Stimulated activated naive CD8-positive, alpha-beta T cell treated with anti-CD3 and anti-CD28 coated beads, Interleukin-15, amount 100 ng/mL, for 72 hours (primary cell): Measurements from ENCODE around the gene PHACTR3.

Experiments used
- ATAC-seq: fragments of 150-1000 bp; cut with Tn5 transposase; 2 replicates; pipeline ENCODE4 v1.10.0; 2021; ENCODE audit warnings: mild to moderate bottlenecking, moderate library complexity
- DNase-seq, 2 donors: peaks; one replicate each; pipeline ENCODE4 v3.0.0; 2021 to 2022
- H3K27ac Mint-ChIP-seq, 2 donors: one replicate each; pipeline ENCODE4 v1.8.0; 2022; ENCODE audit warnings: mild to moderate bottlenecking in 2 of 2, mixed read lengths in 2 of 2, moderate library complexity in 2 of 2
- H3K27me3 Mint-ChIP-seq: one replicate; pipeline ENCODE4 v1.8.0; 2022; ENCODE audit warnings: mixed read lengths
- H3K4me1 Mint-ChIP-seq: one replicate; pipeline ENCODE4 v1.8.0; 2022; ENCODE audit warnings: mild to moderate bottlenecking, mixed read lengths
- H3K4me3 Mint-ChIP-seq, 2 donors: one replicate each; pipeline ENCODE4 v1.8.0; 2022; ENCODE audit warnings: mild to moderate bottlenecking in 2 of 2, mixed read lengths in 2 of 2, moderate library complexity in 1 of 2
- H3K9me3 Mint-ChIP-seq, 2 donors: one replicate each; pipeline ENCODE4 v1.8.0; 2022; ENCODE audit warnings: mixed read lengths in 2 of 2

Gene PHACTR3

DNA sequence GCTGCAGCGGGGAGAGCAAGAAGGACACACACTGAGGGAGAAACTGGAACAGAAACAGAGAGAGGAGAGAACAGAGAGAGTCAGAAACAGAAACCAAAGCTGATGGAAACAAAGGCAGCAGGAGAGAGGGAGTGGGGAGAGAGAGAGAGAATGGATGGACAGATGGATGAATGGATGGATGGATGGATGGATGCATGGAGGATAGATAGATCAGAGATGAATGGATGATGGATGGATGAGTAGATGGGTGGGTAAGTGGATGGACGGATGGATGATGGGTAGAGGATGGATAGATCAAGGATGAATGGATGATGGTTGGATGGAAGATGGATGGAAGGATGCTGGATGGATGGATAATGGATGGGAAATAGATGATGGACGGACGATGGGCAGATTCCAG lies 35.0 kb upstream of the PHACTR3 start:
- H3K4me1 Mint-ChIP-seq: peaks cover 13% of the 10 kb centered on the region
- no peaks in the 10 kb centered on the region for H3K9me3 Mint-ChIP-seq
- no peak for DNase-seq
- no peak overlapping the region for H3K4me3 Mint-ChIP-seq
- H3K27me3 Mint-ChIP-seq: peaks cover 8% of the 10 kb centered on the region
- H3K27ac Mint-ChIP-seq: no peak overlapping the region
- no peak for ATAC-seq

DNA sequence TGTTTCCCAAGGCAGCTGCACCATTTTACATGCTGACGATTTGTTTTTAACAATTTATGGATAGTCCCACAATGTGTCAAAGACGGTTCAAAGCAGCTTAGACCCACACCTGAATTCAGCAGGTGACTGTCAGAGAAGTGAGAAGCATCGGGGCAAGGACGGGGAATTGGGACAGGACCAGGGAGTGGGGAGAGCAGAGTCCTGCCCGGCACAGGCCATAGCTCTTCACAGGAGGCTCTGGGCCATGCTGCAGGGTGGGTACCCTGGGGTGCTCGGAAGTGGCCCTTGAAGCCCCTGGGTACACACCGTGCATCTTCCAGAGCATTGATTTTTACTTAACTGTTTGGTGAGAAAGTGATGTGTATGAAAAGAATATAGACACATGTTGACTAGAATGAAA lies 33.2 kb upstream of the PHACTR3 start:
- DNase-seq (no peak), ATAC-seq (no peak)
- Mint-ChIP-seq H3K4me1 (peaks cover 13% of the 10 kb centered on the region), H3K27me3 (peaks cover 25% of the 10 kb centered on the region), H3K27ac (no peak overlapping the region), H3K9me3 (no peaks in the 10 kb centered on the region), H3K4me3 (peak overlapping the region in 1 of 2 donors; percentile 52)

DNA sequence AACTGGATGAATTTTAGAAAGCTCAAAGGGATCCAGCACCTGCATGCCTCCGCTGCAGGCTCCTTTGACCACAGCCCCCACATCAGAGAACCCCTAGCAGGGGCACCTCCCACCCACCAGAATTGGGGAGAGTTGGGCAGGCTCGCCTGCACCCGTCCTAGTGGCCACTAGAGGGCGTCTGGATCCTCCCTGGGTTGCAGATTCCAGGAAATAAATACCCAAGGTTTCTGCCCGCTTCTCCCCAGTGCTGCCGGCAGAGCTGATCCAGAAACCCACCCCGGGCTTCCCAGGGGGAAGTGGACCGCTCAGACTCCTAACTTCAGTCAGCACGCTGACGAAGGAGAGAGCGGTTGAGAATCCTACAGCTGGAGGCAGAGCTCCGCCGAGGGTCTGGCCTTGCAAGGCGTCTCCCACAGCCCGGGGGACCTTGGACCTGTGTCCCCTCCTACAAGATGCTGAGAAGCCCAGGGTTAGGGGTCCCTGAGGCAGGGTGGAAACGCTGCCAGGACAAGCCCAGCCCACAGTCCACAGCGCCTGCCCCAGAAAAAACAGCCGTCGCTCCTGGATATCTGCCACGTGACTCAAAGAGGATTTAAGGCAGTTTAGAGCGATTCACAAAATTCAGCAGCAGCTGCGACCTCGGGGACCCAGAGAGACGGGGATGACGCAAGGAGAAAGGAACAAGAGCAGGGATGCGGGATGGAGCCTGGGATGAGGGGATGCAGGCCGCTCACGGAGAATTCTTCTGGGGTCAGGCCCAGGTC lies 32.6 kb upstream of the PHACTR3 start:
- Mint-ChIP-seq H3K9me3 (no peaks in the 10 kb centered on the region), H3K27me3 (peaks cover 31% of the 10 kb centered on the region), H3K27ac (no peak overlapping the region), H3K4me1 (peaks cover 13% of the 10 kb centered on the region), H3K4me3 (peak overlapping the region; percentile 52 to 57)
- DNase-seq (peak; percentile 57 to 58), ATAC-seq (peak; percentile 62)

DNA sequence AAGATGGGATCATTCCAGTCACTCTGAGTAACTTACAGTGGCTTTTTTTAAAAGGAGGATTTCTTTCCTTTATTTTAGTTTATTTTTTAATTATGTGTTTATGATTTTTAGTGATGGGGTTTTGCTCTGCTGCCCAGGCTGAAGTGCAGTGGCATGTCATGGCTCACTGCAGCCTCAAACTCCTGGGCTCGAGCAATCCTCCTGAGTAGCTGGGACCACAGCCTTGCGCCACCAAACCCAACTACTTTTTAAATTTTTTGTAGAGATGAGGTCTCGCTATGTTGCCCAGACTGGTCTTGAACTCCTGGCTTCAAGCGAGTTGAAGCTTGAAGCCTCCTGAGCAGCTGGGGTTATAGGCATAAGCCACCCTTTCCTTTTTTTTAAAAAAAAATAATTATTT lies 31.8 kb upstream of the PHACTR3 start:
- Mint-ChIP-seq H3K27me3 (peaks cover 34% of the 10 kb centered on the region), H3K4me1 (peaks cover 13% of the 10 kb centered on the region), H3K27ac (no peak overlapping the region), H3K4me3 (no peak overlapping the region), H3K9me3 (no peaks in the 10 kb centered on the region)
- DNase-seq (no peak), ATAC-seq (no peak)

DNA sequence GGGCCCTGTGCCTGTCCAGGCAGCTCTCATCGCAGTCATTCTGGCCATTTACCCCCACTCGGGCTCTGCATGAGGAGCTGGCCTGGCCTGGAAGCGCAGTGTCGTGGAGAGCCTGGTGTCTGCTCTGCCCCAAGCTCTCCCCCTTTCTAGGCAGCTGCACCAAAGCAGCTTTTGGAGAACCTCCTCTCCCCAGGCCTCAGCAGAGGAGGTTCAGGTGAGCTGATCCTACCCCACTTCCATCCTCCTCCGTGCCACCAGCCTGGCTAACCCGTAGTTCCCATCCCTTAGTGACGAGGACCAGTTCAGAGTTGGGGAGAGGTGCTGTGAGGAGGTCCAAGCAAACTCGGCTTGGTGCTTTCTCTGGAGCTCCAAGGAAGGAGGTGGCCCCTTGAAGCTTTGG lies 30.5 kb upstream of the PHACTR3 start:
- ATAC-seq (no peak), DNase-seq (no peak)
- H3K4me1 Mint-ChIP-seq: peaks cover 13% of the 10 kb centered on the region
- no peaks in the 10 kb centered on the region for H3K9me3 Mint-ChIP-seq
- no peak overlapping the region for H3K4me3 Mint-ChIP-seq
- no peak overlapping the region for H3K27ac Mint-ChIP-seq
- H3K27me3 Mint-ChIP-seq: peaks cover 47% of the 10 kb centered on the region

DNA sequence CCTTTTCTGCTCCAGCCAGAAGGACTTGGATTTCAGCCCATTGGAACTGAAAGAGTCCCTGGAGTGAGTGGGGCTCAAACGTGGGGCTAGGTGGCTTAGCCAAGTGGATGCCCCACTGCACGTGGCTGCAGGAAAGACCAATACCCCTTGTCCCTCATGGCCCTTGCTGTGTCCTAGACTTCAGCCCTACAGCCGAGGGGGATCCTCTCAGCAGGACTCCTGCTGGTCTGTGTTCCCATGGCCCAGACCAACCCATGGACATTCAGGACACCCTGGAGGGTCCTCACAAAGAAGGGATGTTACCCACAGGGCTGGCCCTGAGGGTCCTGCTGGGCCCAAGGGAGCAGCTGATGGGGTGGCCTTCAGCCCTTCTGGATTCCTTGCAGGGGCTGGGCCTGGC lies 30.0 kb upstream of the PHACTR3 start:
- peaks cover 52% of the 10 kb centered on the region for H3K27me3 Mint-ChIP-seq
- DNase-seq (no peak), ATAC-seq (no peak)
- no peak overlapping the region for H3K27ac Mint-ChIP-seq
- H3K9me3 Mint-ChIP-seq: no peaks in the 10 kb centered on the region
- no peak overlapping the region for H3K4me3 Mint-ChIP-seq
- H3K4me1 Mint-ChIP-seq: peaks cover 13% of the 10 kb centered on the region

DNA sequence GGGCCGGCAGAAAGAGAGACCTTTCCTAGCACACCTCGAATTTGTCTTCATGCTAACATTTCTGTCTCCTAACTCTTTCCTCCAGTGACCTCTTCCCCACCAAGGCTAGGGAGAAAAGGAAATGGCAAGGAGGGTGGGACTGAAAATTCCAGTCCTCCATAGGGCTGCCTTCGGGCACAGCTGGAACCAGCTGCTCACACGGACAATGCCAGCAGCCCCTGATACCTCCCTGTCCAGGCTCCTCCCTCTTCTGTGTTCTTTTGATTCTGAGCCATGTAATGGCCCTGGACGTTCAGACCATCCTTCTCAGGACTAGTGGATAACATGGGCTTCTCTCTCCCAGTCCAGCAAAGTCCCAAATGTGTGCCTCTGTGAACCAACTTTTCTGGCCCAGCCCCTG lies 29.1 kb upstream of the PHACTR3 start:
- Mint-ChIP-seq H3K9me3 (no peaks in the 10 kb centered on the region), H3K27me3 (peaks cover 60% of the 10 kb centered on the region), H3K4me1 (peaks cover 13% of the 10 kb centered on the region), H3K4me3 (no peak overlapping the region), H3K27ac (no peak overlapping the region)
- ATAC-seq (no peak), DNase-seq (no peak)

DNA sequence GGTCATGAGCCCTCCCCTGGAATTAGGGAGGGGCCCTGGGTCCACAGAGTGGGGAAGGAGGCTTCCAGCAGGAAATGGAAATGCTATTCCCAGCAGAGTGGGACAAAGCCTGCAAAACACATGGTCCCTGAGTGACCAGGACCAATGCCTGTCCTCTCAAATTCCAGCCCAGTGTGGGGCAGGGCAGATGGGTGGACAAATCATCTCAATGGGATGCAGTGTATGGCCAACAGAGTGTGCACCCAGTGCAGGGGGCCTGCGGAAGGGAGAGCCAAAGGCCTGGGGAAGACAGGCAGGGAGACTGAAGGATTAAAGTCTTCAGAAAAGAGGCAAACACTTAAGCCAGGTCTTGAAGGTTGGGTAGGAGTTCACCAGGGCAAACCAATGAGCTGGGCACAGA lies 28.7 kb upstream of the PHACTR3 start:
- no peak overlapping the region for H3K27ac Mint-ChIP-seq
- DNase-seq (no peak), ATAC-seq (no peak)
- H3K4me1 Mint-ChIP-seq: peaks cover 13% of the 10 kb centered on the region
- H3K9me3 Mint-ChIP-seq: no peaks in the 10 kb centered on the region
- peaks cover 60% of the 10 kb centered on the region for H3K27me3 Mint-ChIP-seq
- no peak overlapping the region for H3K4me3 Mint-ChIP-seq

DNA sequence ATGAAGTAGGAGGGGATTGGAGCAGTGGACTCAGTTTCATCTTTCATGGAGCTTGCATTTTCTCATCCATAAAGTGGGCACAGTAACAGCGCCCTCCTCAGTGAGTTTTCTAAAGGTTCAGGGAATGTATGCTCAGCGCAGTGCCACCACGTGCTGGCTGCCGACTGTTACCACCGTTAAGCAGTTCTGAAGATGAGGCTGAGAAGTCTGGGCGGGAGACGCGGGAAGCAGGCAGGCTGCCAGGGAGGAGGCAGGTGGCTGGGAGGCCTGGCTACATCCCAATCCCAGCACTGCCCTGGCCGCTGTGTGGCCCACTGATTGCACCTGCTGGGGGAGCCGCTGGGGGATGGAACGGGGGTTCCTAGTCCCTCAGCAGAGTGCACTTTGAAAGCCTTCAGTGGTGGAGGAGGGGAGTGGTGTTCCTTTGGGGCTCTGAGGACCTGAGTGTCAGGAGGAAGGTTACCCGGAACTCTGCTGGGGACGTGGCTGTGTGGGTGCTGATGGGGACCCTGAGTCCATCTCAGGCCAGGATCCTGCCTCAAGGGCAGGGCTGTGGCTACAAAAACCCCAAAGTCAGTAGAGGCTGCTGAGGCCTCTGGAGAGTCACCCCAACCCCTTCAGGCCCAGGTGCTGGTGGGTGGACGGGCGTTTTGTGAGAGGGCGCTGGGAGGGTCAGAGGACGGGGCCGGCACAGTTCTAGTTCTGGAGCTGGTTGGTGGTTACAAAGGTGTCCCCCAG lies 28.0 kb upstream of the PHACTR3 start:
- H3K27ac Mint-ChIP-seq: no peak overlapping the region
- H3K4me1 Mint-ChIP-seq: peaks cover 8% of the 10 kb centered on the region
- no peak for ATAC-seq
- no peaks in the 10 kb centered on the region for H3K9me3 Mint-ChIP-seq
- H3K4me3 Mint-ChIP-seq: no peak overlapping the region
- no peak for DNase-seq
- peaks cover 60% of the 10 kb centered on the region for H3K27me3 Mint-ChIP-seq

DNA sequence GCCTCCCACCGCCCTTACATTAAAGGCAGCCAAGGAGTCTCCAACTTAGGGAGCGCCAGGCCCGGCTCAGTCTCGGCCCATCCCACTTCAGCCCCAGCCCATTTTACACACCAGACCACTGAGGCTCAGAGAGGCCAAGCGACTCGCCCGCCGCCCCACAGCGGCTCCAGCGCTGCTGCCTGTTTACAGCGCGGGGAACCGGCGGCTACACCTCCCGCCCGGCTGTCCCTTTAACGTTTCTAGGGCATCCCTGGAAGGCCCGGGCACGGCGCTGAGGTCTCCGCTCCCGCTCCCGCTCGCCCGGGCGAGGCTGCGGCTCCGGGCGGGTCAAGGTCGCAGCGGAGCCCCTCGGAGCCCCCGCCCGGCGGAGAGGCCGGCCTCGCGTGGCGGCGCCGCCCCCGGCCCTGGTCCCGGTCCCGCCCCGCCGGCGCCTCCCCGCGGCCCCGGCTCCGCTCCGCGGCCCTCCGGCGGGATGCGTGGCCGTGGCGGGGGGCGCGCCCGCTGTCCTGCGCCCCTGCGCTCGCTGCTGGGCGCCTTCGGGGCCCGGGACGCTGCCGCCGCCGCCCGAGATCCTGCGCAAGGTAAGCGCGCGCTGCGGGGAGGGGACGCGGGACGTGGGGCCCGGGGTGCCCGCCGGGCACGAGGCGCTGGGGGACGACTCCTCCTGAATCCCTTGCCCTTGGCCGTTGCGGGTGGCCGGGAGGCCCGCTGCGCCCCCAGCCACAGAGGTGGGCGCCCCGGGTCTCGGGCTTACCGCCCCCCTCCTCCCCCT lies 27.1 kb upstream of the PHACTR3 start:
- Mint-ChIP-seq H3K27me3 (peaks cover 54% of the 10 kb centered on the region), H3K27ac (no peak overlapping the region), H3K9me3 (no peaks in the 10 kb centered on the region), H3K4me3 (no peak overlapping the region), H3K4me1 (peaks cover under 1% of the 10 kb centered on the region)
- ATAC-seq (no peak), DNase-seq (no peak)

DNA sequence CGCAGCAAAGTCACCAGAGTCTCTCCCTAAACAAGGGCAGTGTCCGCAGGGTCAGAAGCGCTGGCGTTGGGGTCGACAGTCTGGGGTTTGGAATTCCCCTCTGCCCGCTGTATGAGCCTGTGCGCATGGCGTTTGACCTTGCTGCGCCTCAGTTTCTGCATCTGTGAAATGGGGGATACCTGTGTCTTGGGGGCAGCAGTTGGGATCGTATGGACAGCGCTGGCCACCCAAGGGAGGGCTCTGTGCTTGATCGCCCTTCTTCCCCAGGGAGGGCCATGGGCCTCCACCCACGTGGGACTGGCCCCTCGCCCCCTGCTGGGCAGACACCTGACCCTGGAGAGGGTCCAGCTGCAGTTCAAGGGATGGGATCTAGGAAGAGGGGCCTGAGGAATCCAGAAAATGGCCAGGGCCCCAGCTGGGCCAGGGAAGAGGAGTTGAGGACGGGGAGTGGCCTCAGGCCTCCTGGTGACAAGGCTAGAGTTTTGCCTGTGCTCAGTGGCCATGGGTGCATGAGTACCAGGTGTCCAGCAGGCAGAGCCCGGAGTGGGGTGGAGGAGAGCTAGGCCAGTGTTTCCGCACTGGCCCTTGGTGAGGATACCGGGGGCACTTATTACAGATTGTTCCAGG lies 26.4 kb upstream of the PHACTR3 start:
- no peak for DNase-seq
- H3K4me1 Mint-ChIP-seq: no peaks in the 10 kb centered on the region
- no peak overlapping the region for H3K27ac Mint-ChIP-seq
- H3K9me3 Mint-ChIP-seq: no peaks in the 10 kb centered on the region
- peaks cover 52% of the 10 kb centered on the region for H3K27me3 Mint-ChIP-seq
- ATAC-seq: no peak
- no peak overlapping the region for H3K4me3 Mint-ChIP-seq

DNA sequence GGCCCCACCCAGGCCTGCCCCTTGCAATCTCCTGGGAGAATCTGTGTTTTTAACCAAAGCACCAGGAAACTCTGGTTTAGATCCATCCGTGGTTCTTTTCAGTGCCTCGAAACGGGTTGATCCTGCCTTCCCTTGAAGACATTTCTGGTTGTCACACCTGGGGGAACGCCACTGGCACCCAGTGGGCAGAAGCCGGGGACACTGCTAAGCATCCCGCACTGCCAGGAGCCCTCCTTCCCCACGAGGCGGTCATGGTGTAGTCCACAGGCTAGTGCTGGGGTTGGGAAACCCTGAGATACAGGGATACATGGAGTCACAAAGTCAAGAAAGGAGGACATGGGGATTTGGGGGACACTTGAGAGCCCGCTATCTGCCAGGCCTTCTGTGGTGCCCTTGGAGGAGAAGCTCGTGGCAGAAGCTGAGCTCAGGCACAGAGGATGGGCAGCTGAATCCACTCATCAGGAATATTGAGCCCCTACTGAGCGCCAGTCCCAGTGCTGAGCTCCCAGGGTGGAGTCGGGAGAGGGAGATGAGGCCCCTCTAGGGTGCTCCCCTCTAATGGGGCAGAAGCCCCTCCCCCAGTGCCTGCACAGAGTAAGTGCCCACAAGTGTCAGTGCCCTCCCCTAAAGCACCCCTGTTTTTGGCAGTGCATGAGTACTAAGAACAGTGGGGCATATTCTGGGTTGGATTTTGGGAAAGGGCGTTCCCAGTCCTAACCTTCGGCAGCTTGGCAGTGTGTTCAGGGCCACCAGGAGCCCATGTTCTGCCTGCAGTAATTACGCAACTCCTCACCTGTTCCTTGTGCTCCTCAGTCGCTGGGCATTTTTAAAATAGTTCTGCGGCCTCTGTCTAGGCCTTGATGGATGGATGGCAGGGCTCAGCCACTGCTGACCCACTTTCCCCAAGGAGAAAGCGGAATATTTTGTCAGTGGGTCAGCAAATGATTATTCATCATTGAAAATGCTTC lies 25.6 kb upstream of the PHACTR3 start:
- no peaks in the 10 kb centered on the region for H3K4me1 Mint-ChIP-seq
- no peak overlapping the region for H3K4me3 Mint-ChIP-seq
- ATAC-seq: no peak
- H3K9me3 Mint-ChIP-seq: no peaks in the 10 kb centered on the region
- DNase-seq: no peak
- no peak overlapping the region for H3K27ac Mint-ChIP-seq
- H3K27me3 Mint-ChIP-seq: peaks cover 52% of the 10 kb centered on the region

DNA sequence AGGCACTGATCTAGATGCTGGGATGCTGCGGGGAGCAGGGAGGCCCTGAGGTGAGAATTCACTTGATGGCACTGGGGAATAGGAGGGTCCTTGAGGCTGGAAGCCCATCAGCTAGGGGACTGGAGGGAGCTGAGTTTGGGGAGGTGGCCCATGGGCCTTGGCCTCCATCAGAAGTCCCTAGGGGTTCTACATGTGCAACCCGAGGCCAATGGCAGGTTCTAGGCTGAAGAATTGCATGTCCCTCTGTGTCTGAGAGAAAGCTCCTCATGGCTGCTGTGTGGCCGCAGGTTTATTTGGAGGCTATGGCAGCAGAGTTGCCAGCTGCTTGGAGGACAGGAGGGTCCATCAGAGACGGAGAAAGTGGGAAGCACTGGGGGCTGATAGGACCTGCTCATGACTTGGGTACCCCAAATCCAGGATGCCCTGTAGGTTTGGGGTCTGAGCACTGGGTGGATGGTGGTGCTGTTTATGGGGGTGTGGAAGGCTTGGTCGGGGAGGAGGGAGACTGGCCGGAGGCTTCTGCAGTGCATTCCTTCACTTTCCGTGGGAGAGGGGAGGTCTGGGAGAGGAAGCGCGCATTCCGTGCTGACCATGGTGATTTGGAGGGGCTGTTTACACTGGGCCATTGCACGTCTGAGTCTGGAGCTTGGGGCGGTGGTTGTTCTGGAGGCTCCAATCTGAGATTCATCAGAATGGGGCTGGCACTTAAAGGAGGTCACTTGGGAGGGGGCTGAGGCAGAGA lies 24.8 kb upstream of the PHACTR3 start:
- DNase-seq (no peak), ATAC-seq (no peak)
- Mint-ChIP-seq H3K27me3 (peaks cover 50% of the 10 kb centered on the region), H3K9me3 (no peaks in the 10 kb centered on the region), H3K27ac (peak overlapping the region in 1 of 2 donors; percentile 14), H3K4me3 (no peak overlapping the region), H3K4me1 (no peaks in the 10 kb centered on the region)
